ENCODE measurements around the gene RAB11FIP4. TPM values are rescaled to one million over a fixed set of nuclear protein-coding genes. Genes with fewer than 3 reads are reported as not detected.
"Not testable (repeated sequence)": the region's sequence is repeated elsewhere in the genome, so short reads cannot be mapped to it uniquely, and the experiment has no call there.

The RAB11FIP4 gene
- total RNA-seq, 1 donor from 2014 or later, result 28.6 TPM

- intact Hi-C loops (cut with micrococcal nuclease), result no loop called here
Observed at GRCh38 chr17:31431098-31431851, 39.8 kb downstream of the RAB11FIP4 start.

DNA sequence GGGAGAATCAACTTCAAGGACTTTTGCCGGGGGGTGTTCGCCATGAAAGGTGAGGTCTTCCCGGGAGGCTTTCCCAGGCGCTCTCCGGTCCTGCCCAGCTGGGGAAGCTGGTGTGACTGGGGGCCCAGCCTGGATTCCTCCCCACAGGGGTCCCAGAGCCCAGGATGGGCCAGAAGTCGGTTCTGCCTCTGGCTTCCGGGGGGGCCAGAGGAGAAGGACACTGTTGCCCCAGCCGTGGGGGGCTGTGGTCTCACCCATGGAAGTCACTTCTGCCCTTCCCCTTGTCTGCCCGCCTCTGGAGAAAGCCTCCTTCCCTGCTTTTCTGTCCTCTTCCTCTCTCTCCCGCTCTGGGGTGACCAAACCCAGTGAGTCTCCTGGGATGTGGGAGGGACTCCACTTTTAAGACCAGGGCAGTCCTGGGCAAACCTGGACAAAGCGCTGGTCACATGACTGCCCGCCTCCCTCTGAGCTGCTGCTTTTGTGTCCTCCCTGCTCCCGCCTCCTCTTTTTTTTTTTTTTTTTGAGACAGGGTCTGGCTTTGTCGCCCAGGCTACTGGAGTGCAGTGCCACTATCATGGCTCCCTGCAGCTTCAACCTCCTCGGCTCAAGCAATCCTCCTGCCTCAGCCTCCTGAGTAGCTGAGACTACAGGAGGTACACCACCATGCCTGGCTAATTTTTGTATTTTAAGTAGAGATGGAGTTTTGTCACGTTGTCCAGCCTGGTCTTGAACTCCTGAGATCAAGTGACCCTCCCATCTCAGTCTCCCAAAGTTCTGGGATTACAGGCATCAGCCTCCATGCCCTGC lies 40.6 kb downstream of the RAB11FIP4 start:
- intact Hi-C loops (cut with micrococcal nuclease), result no loop called here

DNA sequence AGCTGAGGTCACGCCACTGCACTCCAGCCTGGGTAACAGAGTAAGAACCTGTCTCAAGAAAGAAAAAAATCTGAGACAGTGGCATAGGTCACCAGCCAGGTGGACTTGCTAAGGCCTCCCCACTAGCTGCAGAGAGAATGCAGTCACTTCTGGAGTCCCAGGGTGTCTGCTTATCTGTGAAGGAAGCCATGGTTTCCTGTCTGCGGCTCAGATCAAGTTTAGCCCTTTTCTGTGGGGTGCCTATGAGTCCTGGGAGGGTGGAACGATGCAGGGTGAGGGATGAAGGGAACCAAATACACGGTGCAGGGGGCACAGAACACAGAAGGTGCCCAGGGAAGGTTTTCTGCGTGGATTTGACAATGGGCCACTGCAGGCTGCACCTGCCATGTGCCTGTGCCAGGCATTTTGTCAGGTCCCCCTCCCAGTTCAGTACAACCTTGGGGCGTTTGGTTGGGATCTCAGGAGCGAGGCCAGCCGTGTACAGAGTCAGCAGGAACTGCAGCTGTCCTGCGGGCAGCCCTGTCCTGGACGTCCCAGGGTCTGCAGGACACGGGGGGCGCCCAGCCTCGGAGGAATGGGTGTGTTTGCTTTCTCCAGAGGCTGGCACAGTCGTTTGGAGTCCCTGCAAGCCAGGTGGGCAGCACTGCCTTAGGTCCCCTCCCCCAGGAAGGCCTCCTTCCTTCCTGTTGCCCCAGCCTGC lies 41.8 kb downstream of the RAB11FIP4 start:
- intact Hi-C loops (cut with micrococcal nuclease), result no loop called here

GRCh38 chr17:31433811-31434726 lies 42.6 kb downstream of the RAB11FIP4 start:
- intact Hi-C loops (cut with micrococcal nuclease), result no loop called here

GRCh38 chr17:31434727-31435050 lies 43.2 kb downstream of the RAB11FIP4 start:
- intact Hi-C loops (cut with micrococcal nuclease), result loop anchor here (5.0 kb wide), 2 partner anchors 73 to 408 kb away; no protein-coding TSS in a partner anchor

- intact Hi-C loops (cut with micrococcal nuclease), result loop anchor here (5.0 kb wide), 2 partner anchors 72 to 407 kb away; no protein-coding TSS in a partner anchor
Observed at GRCh38 chr17:31435581-31435980, 44.1 kb downstream of the RAB11FIP4 start.

GRCh38 chr17:31437720-31438400 lies 46.4 kb downstream of the RAB11FIP4 start:
- intact Hi-C loops (cut with micrococcal nuclease), result loop anchor here (1.0 to 5.0 kb wide), 3 partner anchors 69 to 404 kb away; no protein-coding TSS in a partner anchor

DNA sequence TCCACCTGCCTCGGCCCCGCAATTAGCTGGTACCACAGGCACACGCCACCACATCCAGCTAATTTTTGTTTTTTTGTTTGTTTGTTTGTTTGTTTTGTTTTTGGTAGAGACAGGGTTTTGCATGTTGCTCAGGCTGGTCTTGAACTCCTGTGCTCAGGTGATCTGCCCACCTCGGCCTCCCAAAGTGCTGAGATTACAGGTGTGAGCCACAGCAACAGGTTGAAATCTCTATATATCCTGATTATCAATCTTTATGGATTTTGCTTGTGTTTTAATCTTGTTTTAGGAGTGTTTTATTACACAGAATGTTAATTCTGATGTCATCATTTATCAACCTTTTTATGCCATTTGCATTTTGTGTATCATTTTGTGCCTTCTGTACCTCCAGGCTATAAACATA lies 48.2 kb downstream of the RAB11FIP4 start:
- intact Hi-C loops (cut with micrococcal nuclease), result loop anchor here (5.0 kb wide), 2 partner anchors 68 to 403 kb away; no protein-coding TSS in a partner anchor

DNA sequence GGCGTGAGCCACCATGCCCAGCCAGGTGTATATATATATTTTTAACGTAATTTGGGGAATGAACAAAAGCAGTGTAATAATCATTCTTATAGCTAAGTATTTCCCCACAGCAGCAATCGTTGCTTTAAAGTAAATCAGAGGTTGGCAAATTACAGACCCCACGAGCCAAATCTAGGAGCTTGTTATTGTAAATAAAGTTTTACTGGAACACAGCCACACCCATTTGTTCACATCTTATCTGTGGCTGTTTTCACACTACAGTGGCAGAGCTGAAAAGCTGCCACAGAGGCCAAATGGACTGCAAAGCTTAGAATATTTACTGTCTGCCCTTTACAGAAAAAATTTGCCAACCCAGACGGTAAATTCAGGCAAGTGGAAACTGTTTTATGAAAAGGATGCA lies 50.8 kb downstream of the RAB11FIP4 start:
- intact Hi-C loops (cut with micrococcal nuclease), result no loop called here

DNA sequence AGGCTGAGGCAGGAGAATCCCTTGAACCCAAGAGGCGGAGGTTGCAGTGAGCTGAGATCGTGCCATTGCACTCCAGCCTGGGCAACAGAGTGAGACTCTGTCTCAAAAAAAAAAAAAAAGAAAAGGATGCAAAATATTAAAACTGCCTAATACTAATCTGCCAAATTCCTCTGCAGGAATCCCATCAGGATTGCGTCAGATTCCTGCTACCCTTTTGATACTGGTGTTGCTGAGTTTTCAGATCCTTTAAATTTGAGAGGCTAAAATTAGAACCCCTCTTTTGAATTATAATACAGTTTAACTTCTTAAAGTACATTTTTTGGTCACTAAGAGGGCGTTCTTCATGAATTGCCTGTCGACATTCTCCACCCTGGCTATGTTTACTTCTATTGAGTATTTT lies 51.4 kb downstream of the RAB11FIP4 start:
- intact Hi-C loops (cut with micrococcal nuclease), result not testable (repeated sequence)

GRCh38 chr17:31443386-31443785 lies 51.9 kb downstream of the RAB11FIP4 start:
- intact Hi-C loops (cut with micrococcal nuclease), result no loop called here

GRCh38 chr17:31444026-31444425 lies 52.6 kb downstream of the RAB11FIP4 start:
- intact Hi-C loops (cut with micrococcal nuclease), result no loop called here

DNA sequence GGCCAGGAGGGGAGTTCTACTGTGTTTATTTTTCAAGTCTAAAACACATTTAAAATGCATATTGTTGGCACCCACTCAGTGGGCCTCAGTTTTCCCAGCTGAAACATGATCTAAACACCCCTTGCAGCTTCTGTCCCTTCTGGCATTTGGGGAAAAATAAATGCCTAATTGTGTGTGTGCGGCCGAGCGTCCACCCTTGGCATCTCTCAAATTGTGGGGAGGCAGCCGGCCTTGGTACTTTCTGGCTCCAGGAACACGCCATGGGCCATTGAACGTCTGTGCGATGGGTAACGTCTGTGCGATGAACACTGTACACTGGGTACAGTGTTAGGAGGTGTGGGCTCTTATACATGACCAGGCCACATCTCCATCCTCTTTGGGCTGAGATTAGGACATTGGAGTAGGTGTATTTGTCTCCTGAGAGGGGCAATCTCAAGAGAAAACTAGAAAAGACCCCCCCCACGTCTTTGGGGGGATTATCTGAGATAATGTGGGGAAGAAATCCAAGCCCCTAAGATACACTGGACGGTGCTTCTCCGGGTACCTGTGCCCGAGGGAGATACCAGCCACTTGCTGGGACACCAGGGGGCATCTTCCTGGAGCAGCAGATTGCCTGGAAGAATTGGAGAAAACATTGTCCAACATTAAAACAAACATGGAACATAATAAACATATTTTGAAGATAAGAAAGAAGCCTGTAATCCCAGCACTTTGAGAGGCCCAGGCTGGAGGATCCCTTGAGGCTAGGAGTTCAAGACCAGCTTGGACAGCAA lies 54.9 kb downstream of the RAB11FIP4 start:
- intact Hi-C loops (cut with micrococcal nuclease), result no loop called here

DNA sequence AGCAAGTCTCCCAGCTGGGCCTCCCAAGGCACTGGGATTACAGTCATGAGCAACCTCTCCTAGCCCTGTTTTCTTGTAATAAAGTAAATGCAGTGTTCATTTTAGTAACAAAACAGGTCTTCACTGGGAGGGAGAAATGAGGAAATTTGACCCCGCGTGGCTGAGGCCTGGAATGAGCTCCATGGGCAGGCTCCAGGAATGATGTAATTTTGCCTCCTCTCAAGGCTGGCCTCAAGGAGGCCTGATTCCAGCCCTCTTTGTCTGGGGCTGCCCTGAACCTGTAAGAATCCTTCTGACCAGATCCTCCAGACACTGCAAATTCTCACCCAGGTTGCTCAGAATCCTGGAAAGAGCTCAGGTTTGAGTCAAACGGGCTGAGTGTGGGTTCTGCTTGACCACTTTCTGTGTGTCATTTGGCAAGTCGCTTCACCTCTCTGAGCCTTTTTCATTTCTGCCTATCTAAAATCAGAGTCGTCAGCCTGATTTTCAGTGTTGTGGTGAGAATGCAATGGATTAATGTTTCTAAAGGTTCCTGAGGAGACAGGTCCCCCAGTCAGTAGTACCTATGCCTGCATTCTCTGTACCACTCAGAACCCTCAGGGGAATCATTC lies 57.1 kb downstream of the RAB11FIP4 start:
- intact Hi-C loops (cut with micrococcal nuclease), result no loop called here

DNA sequence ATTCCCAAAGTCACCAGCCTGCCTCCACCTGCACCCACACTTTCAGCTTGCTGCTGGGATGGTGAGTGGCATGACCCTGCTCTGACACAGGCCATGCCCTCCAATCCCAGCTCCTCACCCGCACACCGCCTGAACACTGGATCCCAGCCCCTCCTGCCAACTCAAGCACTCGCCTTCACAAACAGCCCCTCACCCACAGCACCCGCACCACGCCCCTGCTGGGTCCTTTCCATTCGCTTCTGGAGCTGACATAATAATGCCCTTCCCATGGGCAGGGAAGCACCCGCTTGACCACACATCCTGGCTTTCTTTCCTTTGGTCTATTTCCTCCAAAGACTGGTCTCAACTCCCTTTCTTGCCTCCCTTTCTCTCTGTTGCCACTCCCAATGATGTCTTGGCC lies 57.6 kb downstream of the RAB11FIP4 start:
- intact Hi-C loops (cut with micrococcal nuclease), result no loop called here

- intact Hi-C loops (cut with micrococcal nuclease), result no loop called here
Observed at GRCh38 chr17:31449746-31450145, 58.3 kb downstream of the RAB11FIP4 start.

DNA sequence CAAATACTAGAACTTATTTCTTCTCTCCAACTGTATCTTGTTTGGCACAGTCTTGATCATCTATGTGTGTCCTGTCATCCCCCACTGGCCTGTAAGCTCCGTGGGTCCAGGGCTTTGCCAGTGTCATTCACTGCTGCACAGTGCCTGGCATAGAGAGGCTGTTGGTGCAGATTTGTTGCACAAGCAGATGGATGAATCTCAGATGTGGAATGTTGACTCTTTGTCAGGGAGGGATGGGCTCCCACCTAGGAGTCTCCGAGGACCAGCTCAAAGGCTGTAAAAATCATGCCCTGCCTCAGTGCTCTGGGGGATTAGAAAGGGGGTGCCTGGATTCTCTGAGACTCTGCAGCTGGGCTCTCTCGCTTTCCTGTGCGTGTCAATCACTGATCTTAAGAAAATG lies 60.6 kb downstream of the RAB11FIP4 start:
- intact Hi-C loops (cut with micrococcal nuclease), result no loop called here

- intact Hi-C loops (cut with micrococcal nuclease), result no loop called here
Observed at GRCh38 chr17:31452561-31453110, 61.2 kb downstream of the RAB11FIP4 start.

GRCh38 chr17:31453896-31454295 lies 62.4 kb downstream of the RAB11FIP4 start:
- intact Hi-C loops (cut with micrococcal nuclease), result no loop called here
